HEK293T (cell line): Measurements from ENCODE around the gene SOCS2.

Source experiments
- ARNT ChIP-seq: fragments of 450-650 bp; IDR thresholded peaks from 2 replicates; pipeline ENCODE4 v1.6.1; 2017; ENCODE audit warnings: mild to moderate bottlenecking
- BHLHE40 ChIP-seq: fragments of 450-650 bp; IDR thresholded peaks from 2 replicates; pipeline ENCODE4 v1.6.1; 2016; ENCODE audit warnings: mild to moderate bottlenecking, moderate library complexity, borderline replicate concordance
- ELF4 ChIP-seq: fragments of 450-650 bp; IDR thresholded peaks from 2 replicates; pipeline ENCODE4 v1.6.1; 2017; ENCODE audit warnings: antibody characterized with exemption
- FOXM1 ChIP-seq: fragments of 450-650 bp; IDR thresholded peaks from 2 replicates; pipeline ENCODE4 v1.6.1; 2017; ENCODE audit warnings: mild to moderate bottlenecking, borderline replicate concordance

DNA sequence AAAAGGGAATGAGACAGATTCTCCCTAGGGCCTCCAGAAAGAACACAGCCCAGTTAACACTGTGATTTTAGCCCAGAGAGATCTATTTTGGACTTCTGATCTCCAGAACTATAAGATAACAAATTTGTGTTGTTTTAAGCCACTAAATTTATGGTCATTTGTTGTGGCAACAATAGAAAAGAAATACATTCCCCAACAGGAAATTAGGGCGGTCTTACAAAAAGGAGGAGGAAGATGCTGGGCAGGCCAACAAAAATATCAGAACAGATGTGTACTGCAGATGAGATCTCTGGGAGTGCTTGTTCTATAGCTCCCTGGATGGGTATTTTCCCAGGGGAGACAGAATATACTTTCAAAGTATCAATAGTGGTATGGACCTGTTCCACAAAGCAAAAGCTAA lies 32.0 kb upstream of the SOCS2 start:
- no peak for TF ChIP-seq ARNT
- TF ChIP-seq BHLHE40: no peak
- TF ChIP-seq FOXM1: no peak
- no peak for TF ChIP-seq ELF4
